CD4-positive, alpha-beta T cell treated with Interleukin-6 for 4 hours (primary cell): ENCODE results near the gene GPR142.
"Not testable (repeated sequence)": the region's sequence is repeated elsewhere in the genome, so short reads cannot be mapped to it uniquely, and the experiment has no call there.

Experiments used
- DNase-seq: peaks from one replicate; pipeline ENCODE4 v3.0.0-alpha.2; 2020; ENCODE audit warnings: mixed read lengths

GPR142 gene

DNA sequence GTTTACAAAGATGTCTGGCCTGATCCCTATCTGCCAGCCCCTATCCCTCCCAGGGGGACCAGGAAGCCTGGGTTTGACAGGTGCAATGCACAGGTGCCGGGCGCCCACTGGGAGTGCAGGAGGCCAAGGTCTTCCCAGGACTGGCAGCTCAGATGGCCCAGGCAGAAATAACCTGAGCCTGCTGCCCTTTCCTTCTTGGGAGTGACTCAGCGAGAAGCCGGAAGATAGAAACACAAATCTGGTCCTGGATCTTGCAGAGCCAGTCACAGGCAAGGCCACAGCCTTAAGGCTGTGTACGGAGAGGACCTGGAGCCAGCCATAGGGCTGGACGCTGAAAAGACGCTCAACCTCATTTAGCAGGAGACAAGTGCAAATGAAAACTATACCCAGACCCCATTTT lies 27.7 kb downstream of the GPR142 start:
- no peak for DNase-seq

DNA sequence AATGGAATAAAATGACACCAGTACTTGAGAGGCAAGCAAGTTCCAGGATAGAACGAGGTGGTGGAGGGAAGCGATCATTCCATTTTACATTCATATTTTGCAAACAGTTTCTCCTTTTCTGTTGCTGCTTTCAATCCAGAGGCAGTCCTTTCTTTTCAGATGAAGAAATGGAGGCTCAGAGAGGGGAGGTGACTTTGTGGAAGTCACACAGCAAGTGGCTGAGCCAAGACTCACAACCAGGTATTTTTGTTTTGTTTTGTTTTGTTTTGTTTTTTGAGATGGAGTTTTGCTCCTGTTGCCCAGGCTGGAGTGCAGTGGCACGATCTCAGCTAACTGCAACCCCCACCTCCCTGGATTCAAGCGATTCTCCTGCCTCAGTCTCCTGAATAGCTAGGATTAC lies 29.3 kb downstream of the GPR142 start:
- no peak for DNase-seq

DNA sequence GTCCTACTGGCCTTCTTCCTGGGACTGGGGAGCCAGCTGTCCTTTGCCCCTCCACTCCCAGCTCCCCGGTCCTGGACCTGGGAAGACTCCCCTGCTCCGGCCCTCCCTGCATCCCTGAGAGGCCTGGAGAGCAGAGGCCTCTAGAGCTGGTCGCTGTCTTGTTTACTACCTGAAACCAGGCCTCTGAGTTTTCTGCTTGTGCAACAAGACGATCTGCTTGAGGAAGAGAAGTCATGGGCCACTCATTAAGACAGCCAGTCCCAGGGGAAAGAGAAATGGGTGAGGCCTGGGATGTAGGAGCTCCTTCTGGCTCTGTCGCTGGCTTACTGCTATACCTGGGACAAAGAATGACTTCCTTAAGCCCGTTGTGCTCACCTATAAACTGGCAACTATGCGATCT lies 34.7 kb downstream of the GPR142 start:
- DNase-seq, result no peak

DNA sequence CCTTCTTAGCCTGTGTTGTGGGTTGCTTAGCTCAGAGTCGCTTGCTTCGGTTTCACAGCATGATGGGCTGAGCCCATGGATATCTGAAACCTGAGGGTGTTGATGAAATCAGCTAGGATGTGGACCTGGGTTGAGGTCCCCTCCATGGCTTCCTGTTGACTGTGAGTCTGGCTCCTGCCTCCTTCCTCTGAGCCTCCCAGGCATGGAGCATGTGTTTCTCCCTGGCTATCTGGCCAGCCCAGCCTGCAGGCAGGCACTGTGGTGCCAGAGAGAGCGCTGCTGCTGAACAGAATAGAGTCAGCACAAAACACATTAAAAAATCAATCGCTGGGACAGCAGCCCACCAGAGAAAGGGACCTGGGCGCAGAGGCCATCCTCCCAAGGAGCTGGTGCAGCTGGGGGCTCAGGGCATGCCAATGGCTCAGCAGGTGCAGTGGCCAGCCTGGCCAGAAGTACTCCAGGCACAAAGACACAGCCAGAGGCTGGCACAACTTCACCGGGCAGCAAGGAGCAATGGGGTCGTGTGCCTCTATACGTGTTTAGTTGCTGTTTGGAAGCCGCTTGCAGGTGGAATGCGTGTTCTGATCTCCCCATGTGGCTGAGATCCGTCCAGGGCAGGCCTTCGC lies 36.3 kb downstream of the GPR142 start:
- DNase-seq, result no peak

DNA sequence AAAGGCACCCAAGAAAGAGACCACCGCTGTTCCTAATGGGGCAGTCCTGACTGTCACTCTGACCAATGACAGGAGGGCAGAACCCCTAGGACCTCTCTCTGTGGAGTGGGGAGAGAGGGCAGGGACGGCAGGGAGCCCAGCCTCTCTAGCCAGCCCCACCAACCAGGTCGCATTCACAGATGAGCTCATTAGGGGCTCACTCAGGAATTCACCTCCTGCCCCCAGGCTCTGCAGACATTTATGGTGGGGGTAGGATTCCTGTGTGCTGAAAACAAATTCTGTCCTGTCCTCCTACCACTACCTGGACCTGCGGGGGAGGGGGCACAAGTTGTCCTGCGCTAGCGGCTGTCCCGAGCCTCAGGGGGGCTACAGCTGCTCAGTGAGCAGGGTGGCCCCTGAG lies 36.9 kb downstream of the GPR142 start:
- no peak for DNase-seq

DNA sequence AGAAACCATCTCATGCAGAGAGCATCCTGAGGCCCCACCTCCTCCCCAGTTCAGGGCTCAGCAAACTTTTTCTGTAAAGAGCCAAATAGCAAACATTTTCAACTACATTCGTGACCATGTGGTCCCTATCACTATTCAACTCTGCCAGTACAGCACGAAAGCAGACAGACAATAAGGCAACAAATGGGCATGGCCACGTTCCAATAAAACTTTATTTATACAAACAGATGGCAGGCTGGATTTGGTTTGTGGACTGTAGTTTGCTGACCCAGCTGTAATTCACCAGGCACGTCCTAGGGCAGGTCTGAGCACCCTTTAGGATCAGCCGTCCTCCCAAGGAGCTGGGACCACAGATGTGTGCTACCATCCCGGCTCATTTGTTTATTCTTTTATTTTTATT lies 37.5 kb downstream of the GPR142 start:
- no peak for DNase-seq

DNA sequence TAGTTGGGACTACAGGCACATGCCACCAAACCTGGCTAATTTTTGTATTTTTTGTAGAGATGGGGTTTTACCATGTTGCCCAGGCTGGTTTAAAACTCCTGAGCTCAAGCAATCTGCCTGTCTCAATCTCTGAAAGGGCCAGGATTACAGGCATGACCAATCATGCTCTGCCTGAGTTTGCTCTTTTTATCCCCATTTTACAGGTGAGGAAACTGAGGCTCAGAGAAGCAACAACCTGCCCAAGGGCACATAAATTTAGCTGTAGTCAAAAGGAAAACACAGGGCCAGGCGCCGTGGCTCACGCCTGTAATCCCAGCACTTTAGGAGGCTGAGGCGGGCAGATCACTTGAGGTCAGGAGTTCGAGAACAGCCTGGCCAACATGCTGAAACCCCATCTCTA lies 38.0 kb downstream of the GPR142 start:
- DNase-seq, result not testable (repeated sequence)

DNA sequence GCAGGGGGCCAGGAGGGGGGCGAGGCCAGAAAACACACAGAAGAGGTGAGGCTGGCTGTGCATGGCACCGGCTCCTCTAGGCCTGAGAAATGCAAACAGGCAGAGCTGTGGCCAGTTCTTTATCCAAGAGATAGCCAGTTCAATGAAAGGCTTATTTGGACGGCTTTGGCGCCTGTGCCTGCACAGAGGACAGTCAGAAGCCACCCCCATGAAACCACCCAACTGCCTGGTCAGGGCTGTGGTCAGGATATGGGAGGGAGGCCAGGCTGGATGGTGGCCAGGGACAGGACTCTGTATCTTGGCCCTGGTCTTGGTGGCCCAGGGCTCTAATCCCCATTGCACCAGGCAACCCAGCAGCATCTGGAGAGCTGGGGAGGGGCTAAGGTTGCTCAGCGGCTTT lies 40.1 kb downstream of the GPR142 start:
- no peak for DNase-seq

DNA sequence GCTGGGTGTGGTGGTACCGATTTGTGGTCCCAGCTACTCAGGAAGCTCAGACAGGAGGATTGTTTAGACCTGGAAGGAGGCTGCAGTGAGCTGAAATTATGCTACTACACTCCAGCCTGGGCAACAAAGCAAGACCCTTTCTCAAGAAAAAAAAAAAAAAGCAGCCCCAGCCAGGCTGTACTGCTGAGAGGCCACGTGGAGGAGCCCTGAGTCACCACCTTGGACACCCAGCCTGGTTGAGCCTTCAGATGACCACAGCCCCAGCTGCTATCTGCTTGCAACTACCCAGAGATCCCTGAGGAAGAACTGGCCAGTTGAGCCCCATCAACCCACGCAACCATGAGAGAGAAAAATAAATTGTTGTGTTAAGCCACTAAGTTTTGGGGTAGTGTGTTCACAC lies 41.0 kb downstream of the GPR142 start:
- DNase-seq, result no peak

DNA sequence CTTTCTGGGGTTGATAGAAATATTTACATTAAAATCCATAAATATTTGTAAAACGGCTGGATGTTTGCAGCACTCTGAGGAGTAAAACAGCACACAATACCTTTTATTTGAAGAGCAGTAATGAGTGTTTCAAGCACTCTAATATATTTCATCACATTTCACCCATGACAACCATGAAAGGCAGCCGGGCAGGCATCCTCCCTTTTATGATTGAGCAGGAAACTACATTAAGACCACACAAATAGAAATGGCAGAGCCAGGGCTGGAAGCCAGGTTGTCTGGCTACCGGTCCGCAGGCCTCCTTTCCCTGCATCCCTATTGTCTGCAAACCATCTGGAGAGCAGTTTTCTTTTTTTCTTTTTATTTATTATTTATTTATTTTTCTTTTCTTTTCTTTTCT lies 41.5 kb downstream of the GPR142 start:
- DNase-seq, result no peak

DNA sequence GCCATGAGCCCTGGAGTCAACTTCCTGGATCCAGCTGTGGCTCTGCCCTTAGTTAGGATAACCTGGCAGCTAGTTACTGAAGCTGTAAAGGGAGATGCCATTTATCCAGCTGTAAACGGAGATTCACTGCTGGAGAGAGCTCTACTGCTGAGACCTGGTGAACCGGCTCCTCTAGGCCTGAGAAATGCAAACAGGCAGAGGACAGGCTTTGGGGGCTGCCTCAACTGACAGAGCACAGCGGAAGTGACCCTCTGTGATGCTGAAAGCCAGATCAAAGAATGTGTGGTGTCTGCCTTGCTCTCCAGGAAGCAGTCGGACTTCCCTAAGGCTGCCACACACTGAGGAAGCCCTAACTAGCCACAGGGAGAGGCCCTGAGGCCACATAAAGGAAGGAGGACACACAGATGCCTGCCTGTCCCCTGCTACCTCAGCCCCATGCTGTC lies 42.7 kb downstream of the GPR142 start:
- no peak for DNase-seq

DNA sequence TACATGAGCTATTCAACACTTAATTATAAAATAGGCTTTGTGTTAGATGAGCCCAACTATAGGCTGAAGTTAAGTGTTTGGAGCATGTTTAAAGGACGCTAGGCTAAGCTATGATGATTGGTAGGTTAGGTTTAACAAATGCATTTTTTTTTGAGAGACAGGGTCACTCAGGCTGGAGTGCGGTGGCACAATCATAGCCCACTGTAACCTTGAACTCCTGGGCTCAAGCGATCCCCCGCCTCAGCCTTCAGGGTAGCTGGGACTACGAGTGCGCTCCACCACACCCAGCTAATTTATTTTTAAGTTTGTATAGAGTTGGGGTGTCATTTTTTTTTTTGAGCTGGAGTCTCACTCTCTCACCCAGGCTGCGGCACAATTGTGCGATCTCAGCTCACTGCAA lies 45.3 kb downstream of the GPR142 start:
- no peak for DNase-seq

DNA sequence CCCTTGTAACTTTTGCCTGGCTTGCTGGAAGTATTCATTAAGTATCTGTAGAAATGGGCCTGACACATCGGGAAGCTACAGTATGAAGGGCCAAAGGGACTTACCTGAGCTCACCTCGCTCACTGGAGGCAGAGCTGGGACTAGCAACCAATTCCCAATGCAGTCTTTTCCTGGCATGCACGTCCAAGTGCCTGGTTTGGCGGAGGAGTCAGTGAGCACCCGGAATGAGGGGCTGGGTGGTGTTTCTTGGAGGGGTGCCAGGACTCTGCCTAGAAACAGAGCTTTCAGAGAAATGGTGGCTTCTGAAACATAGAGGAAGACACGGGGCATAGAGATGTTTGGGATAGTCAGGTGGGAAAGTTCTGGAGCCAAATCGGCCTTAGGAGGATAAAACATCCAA lies 46.2 kb downstream of the GPR142 start:
- DNase-seq, result no peak

DNA sequence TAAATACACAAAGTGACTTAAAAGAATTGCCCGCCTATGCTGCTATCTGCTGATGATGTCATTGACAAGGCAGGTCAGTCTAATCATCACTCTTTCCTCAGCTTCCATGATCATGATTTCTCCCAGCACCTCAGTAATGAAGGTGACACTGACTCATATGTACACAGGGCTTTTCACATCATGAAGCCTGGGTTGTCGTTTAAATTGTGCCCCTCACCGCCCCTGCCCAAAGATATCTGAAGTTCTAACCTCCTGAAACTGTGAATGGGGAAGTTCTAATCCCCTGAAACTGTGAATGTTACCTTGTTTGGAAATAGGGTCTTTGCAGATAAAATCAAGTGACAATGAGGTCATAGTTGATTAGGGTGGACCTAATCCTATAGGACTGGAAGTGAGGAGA lies 47.2 kb downstream of the GPR142 start:
- DNase-seq, result no peak

DNA sequence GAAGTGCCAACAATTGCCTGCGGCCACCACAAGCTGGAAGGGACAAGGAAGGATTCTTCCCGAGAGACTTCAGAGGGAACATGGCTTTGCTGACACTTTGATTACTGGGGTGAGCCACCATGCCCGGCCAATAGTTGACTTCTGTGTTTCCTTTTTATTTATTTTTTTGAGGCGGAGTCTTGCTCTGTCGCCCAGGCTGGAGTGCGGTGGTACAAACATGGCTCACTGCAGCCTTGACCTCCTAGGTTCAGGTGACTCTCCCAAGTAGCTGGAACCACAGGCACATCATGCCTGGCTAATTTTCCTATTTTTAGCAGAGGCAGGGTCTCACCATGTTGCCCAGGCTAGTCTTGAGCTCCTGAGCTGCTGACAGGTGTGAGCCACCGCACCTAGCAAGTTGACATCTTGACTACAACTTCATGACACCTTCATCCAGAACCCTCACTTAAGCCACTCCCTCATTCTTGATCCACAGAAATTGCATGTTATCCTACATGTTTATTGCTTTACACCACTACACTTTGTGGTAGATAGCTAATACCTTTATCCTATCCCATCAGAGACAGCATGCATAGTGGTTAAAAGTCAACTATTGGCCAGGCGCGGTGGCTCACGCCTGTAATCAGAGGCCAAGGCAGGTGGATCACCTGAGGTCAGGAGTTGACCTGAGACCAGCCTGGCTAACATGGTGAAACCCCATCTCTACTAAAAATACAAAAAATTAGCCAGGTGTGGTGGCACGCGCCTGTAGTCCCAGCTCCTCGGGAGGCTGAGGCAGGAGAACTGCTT lies 48.5 kb downstream of the GPR142 start:
- no peak for DNase-seq

DNA sequence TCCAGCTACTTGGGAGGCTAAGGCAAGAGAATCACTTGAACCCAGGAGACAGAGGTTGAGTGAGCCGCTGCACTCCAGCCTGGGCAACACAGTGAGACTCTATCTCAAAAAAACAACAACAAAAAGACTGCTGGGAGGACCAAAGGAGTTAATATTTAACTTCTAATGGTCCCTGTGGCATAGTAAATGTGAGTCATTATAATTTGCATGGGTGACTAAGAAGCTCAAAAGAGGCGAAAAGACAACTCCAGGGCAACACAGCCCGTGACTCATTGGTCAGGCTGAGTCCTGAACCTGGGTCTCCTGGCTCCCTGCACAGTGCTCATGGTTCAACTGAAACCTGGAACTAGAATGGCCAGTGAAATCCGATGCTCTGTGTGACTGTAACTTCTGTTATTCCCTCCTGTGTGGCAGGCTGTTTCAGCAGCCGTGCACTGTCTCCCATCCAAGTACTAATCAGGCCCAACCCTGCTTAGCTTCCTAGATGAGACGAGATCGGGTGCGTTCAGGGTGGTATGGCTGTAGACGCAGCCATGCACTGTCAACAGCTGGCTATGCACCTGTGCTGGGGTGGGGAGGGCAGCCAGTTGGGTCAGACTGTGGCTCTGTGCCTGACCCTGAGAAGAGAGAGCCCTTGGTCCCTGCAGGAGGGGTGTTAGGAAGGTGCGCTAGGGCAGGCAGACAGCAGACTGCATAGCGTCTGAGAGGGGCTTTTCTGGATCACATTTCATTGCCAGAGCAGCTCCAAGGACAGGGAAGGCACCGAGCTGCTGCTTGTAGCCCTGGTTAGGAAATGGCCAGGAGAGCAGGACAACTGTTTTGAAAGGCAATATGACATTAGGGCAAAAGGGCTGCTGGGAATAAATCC lies 50.1 kb downstream of the GPR142 start:
- DNase-seq, result no peak

DNA sequence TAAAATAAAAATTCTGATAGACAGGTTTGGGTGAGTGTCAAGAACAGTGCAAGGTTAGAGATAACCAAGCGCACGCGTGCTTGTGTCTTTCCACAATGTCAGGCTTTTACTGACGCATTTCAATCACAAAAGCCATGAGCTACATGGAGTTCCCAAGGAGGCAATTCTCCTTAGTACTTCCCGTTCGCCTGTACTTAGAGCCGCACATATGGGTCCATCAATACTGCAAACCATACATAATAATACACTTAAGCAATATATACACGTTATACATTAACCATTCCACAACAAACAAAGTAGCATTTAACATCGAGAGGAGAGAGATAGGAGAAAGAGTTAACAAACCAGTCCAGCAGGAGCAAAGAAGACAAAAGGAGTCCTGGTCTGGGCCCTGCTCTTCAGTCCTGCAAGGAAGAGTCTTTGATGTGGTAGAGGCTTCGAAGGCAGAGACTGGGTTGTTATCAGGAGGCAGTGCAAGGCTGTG lies 52.7 kb downstream of the GPR142 start:
- DNase-seq, result no peak
